Activated CD4-positive, alpha-beta memory T cell treated with anti-CD3 and anti-CD28 coated beads, Interleukin-2, amount 10 ng/mL, durations not matched to agents 7 days and 5 days (primary cell): ENCODE data around the gene TVP23A. TPM values are rescaled to one million over a fixed set of nuclear protein-coding genes. Genes with fewer than 3 reads are reported as not detected.

Experiments used
- CTCF ChIA-PET: fragments of 350-600 bp; sonication (Branson Sonifier 250); formaldehyde crosslinking; loops from one replicate; lab custom pipeline; 2021; ENCODE audit warnings: antibody characterized with exemption, inconsistent platforms; lab: Charles Lee
- POLR2A ChIA-PET: fragments of 350-600 bp; sonication (Branson Sonifier 250); formaldehyde crosslinking; loops from one replicate; lab custom pipeline; 2021; ENCODE audit warnings: antibody characterized with exemption; lab: Charles Lee
- DNase-seq: peaks from one replicate; pipeline ENCODE4 v3.0.0-alpha.2; 2020
- H3K27ac Mint-ChIP-seq: one replicate; pipeline ENCODE4 v1.8.0; 2021; ENCODE audit warnings: mild to moderate bottlenecking, mixed read lengths
- H3K27me3 Mint-ChIP-seq: one replicate; pipeline ENCODE4 v1.8.0; 2021; ENCODE audit warnings: mixed read lengths
- H3K36me3 Mint-ChIP-seq: one replicate; pipeline ENCODE4 v1.8.0; 2021; ENCODE audit warnings: low read depth, mixed read lengths
- H3K4me1 Mint-ChIP-seq: one replicate; pipeline ENCODE4 v1.8.0; 2021; ENCODE audit warnings: mixed read lengths
- H3K4me3 Mint-ChIP-seq: one replicate; pipeline ENCODE4 v1.8.0; 2021; ENCODE audit warnings: mild to moderate bottlenecking, mixed read lengths
- H3K9me3 Mint-ChIP-seq: one replicate; pipeline ENCODE4 v1.8.0; 2021; ENCODE audit warnings: mixed read lengths
- total RNA-seq, 2 experiments: library from RNA; stranded (reverse); gene quantifications; one replicate each; pipeline ENCODE4 v1.2.3, GENCODE V29; 2021

Gene TVP23A
- total RNA-seq, 2 experiments from 2014 or later = not detected

- ChIA-PET POLR2A (no interaction called here), CTCF (interaction anchor here (0.6 to 5.7 kb wide), 26 partner anchors 13 to 1647 kb away, joined by 3 to 76 read pairs (median 4); partner anchors contain the start of gene TEKT5)
- Mint-ChIP-seq H3K36me3 (no peaks in the 10 kb centered on the region), H3K27me3 (no peaks in the 10 kb centered on the region), H3K4me1 (peaks cover 48% of the 10 kb centered on the region), H3K4me3 (peak overlapping the region; percentile 28), H3K9me3 (peaks cover 3% of the 10 kb centered on the region), H3K27ac (peak overlapping the region; percentile 41)
- peak; percentile 78 for DNase-seq
These were observed 81.4 kb downstream of the TVP23A start for GRCh38 chr16:10737068-10737625.

DNA sequence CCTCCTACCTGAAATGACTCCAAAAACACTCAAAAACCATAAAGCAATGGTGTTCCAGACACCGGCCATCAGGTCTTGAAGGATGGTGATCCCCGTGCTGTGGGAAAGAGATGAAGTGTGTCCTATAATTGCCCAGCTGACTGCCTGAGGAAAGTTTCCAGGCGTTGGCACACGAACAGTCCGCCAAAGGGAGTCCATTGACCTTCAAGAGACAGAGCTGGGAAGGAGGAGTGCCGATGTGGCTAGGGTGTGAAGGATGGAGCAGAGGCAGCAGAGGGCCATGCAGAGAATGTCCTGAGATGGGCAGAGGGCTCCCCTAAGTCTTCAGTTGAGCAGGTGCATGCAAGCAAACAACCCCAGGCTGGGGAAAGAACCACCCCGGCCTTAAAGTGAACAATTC is 86.8 kb downstream of the TVP23A start:
- Mint-ChIP-seq H3K9me3 (peaks cover 3% of the 10 kb centered on the region), H3K27me3 (no peaks in the 10 kb centered on the region), H3K36me3 (no peaks in the 10 kb centered on the region), H3K4me1 (no peaks in the 10 kb centered on the region), H3K27ac (no peak overlapping the region), H3K4me3 (no peak overlapping the region)
- ChIA-PET POLR2A (no interaction called here), CTCF (interaction anchor here (1.3 kb wide), 1 partner anchor 217 kb away, joined by 10 read pairs; no protein-coding TSS in a partner anchor)
- no peak for DNase-seq

DNA sequence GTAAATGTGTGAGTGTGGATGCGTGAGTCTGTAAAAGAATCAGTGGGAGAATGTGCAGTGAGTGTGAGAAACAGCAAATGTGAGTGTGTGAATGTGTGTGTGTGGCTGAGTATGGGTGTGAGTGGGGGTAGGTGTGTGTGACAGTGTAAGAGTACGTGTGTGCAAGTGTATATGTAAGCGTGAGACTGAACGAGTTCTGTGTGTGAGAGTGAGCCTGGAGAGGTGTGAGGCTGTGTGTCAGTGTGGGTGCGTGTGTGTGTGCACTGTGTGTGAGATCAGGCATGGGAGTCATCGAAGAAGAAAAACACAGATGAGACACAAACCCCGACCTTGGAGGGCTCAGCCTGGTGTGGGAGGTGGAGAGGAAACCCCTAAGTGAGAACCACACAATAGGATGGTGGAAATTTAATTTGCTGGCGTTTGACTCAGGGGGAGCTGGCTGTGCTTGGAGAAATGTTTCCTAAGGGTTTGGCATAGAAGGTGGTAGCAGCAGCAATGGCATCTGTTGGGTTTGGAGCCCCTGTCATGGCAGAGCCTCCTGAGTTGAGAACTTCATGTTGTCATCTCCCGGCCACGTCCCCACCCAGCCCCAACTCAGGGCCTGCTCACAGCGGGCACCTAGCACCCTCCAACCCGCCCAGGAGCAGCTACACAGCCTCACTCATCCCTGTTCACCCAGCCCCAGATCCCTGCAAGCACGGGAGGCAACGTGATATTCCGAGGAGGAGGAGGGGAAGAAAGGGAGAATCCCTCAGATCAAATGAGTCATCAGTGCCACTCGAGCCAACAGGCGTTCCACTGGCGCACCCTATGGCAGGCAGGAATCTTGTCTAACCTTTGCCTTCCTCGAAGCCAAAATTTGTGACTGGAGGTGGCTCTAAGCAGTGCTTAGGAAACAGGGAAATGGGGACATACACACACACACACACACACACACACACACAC is 89.2 kb downstream of the TVP23A start:
- H3K4me3 Mint-ChIP-seq = no peak overlapping the region
- H3K27me3 Mint-ChIP-seq = peaks cover 5% of the 10 kb centered on the region
- H3K36me3 Mint-ChIP-seq = no peaks in the 10 kb centered on the region
- H3K9me3 Mint-ChIP-seq = peaks cover 3% of the 10 kb centered on the region
- H3K4me1 Mint-ChIP-seq = no peaks in the 10 kb centered on the region
- POLR2A ChIA-PET = no interaction called here
- no peak overlapping the region for H3K27ac Mint-ChIP-seq
- DNase-seq = no peak
- CTCF ChIA-PET = interaction anchor here (0.6 kb wide), 1 partner anchor 94 kb away, joined by 3 read pairs; no protein-coding TSS in a partner anchor

- ChIA-PET POLR2A (no interaction called here), CTCF (no interaction called here)
- no peaks in the 10 kb centered on the region for H3K36me3 Mint-ChIP-seq
- H3K27ac Mint-ChIP-seq = no peak overlapping the region
- H3K4me1 Mint-ChIP-seq = no peaks in the 10 kb centered on the region
- no peak for DNase-seq
- H3K9me3 Mint-ChIP-seq = peaks cover 1% of the 10 kb centered on the region
- H3K4me3 Mint-ChIP-seq = no peak overlapping the region
- H3K27me3 Mint-ChIP-seq = peaks cover 5% of the 10 kb centered on the region
These were observed 90.3 kb downstream of the TVP23A start for GRCh38 chr16:10728003-10728887.

Other genes starting within 250 kb of the TVP23A start
- not detected for gene EMP2, start 238.2 kb downstream of the TVP23A start, total RNA-seq
- gene TEKT5, start 123.9 kb downstream of the TVP23A start, total RNA-seq = not detected
- gene NUBP1, start 75.0 kb downstream of the TVP23A start, total RNA-seq = 10 to 100 TPM; 29.4 to 31.5 TPM
- gene CIITA, start 58.4 kb upstream of the TVP23A start, total RNA-seq = 10 to 100 TPM; 48.5 to 48.9 TPM
- gene DEXI, start 123.7 kb upstream of the TVP23A start, total RNA-seq = 10 to 100 TPM; 24.2 to 24.7 TPM
- gene CLEC16A, start 125.8 kb upstream of the TVP23A start, total RNA-seq = 10 to 100 TPM; 30.3 to 32.4 TPM